Germinal center (tissue), 1 donor: ENCODE results near the gene ZNF879.

Experiments used
- DNase-seq: peaks from one replicate; pipeline ENCODE4 v3.0.0; 2012; ENCODE audit warnings: mixed read lengths, low spot score

The ZNF879 gene

GRCh38 chr5:179008667-179009066 lies 14.9 kb upstream of the ZNF879 start:
- no peak for DNase-seq

- DNase-seq: no peak
These were observed 9.5 kb downstream of the ZNF879 start for GRCh38 chr5:179033004-179033580.

GRCh38 chr5:179044765-179045164 lies 21.2 kb downstream of the ZNF879 start:
- no peak for DNase-seq

DNA sequence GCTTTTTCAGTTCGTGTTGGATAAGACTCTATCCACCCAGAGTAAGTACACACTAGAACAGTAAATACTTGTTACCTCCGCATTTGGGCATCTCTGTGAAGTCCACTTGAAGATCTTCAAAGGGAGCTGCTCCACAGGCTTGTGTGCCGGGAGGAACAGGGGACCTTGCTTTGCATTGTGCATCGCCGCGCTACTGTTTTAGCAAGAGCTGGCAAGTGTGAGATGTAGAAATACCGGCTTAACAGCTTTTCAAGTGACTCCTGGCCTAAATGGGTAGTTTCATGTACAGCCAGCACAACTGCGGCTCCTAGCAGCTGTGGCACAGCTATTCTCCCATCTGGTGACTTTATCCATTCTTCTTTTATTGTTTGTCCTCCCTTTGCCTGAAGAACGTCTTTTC lies 28.2 kb downstream of the ZNF879 start:
- DNase-seq: no peak

DNA sequence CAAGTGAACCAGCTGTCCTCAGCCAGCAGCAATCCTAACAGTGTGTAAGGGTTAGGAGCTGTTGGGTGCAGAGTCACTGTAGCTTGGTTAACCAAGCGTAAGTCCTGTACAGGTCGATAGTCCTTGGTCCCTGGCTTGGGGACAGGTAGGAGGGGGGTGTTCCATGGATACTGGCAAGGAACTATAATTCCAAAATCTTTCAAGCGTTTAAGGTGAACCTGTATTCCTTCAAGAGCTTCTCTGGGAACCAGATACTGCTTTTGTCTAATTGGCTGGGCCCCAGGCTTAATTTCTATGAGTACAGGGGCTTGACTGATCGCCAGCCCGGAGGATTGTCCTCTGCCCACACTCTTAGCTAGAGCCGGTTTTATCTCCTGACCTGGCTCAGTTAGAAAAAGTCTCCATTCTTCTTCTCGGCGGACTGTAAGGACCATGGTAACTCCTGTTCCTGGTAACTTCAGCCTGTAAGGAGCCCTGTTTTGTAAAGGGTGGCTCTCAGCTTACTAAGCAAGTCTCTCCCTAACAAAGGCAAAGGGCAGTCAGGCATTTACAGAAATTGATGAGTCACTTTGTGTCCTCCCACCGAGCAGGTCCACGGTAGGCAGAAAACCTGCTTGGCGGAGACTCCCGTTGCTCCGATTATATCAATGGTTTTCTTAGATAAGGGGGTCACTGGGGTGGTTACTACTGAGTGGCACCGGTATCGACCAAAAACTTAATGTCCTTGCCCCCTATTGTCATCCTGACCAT lies 30.6 kb downstream of the ZNF879 start:
- no peak for DNase-seq

- DNase-seq: no peak
These were observed 31.3 kb downstream of the ZNF879 start for GRCh38 chr5:179054876-179055275.

DNA sequence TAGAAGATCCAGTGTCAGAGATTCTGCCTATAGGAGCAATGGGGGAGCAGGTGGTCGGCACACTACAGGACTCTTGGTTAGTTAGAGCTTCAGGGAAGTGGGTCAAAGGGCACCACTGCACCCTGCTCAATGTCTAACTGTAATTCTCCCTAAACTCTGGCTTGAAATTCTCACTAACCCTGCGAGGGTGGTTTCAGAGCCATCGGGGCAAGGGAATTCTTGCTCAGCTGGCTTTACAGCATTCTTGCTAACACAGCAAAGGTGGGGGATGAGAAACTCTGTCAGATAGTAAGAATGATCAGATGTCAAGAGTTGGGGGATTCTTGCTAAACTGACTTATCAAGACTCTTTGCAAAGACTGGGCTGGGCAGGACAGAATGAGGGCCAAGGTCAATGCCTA lies 31.8 kb downstream of the ZNF879 start:
- no peak for DNase-seq

DNA sequence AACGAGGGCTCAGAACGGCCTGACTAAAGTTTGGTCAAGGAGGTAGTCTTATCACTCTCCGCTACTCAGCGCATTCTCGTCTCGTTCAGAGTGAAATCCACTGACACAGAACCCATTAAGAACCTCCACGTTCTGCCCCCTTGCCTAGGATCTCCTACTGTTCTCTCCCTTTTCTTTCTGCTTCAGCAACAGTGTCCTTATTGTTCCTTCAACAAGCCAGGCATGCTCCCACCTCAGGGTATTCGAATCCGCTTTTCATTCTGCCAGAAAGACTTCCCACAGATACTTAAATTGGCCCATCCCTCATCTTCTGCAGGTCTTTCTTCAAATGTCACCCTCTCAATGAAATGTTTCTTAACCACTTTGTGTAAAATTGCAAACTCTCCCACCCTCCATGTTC lies 32.2 kb downstream of the ZNF879 start:
- no peak for DNase-seq

GRCh38 chr5:179060116-179061008 lies 36.8 kb downstream of the ZNF879 start, which contains the start of gene ZNF354C:
Gene ZNF354C (plus strand): TSS chr5:179060373. CDS start chr5:179062069, 1,696 bp downstream.
- peak; percentile 88 for DNase-seq

DNA sequence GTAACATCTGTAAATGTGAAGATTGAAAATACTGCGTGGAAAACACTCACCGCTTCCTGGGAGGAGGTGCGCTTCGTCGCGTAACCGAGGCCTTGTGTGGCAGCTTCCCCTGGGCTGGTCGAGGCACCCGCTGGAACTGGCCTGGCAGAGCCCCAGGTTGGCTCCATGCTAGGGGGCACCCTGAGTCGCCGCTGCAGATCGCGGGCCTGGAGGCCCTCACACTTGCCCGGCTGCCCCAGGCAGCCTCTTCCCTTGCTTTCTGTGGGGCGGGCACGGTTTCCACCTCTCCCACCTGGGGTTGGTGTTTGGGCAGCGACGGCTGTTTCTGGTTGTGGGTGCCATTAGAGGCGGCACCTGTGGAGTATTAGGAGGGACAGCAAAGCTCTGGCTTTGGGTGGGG lies 37.4 kb downstream of the ZNF879 start:
- no peak for DNase-seq

DNA sequence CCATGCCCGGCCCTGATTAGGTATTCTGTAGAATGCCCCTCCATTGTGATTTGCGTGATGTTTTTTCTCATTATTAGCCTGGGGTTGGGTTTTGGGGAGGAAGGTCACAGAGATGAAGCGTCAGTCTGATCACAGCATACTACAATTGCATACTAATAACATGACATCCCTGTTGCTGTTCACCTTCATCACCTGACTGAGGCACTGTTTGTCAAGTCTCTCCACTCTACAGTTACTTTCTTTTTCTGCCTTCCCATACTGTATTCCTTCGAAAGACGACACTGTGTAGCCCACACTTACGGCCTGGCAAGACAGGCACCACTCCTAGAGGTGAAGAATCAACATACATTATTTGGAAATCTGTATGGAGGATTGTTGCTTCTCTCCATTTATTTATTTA lies 42.1 kb downstream of the ZNF879 start:
- DNase-seq: no peak

- DNase-seq: no peak
These were observed 55.8 kb downstream of the ZNF879 start for GRCh38 chr5:179079165-179079987.

GRCh38 chr5:179080724-179081123 lies 57.1 kb downstream of the ZNF879 start:
- no peak for DNase-seq
